Suprapubic skin (tissue), 4 donors: ENCODE measurements around the gene MIA2.

Experiments
- CTCF ChIP-seq, 2 donors: fragments of 200-600 bp in 1 of 2; fragments of 450-650 bp in 1 of 2; sonication (generic) in 1 of 2; IDR thresholded peaks; one replicate each; pipeline ENCODE4 v1.5.1; 2016 to 2019; ENCODE audit warnings: antibody characterized with exemption in 2 of 2, mild to moderate bottlenecking in 1 of 2, moderate library complexity in 1 of 2
- POLR2A ChIP-seq, 2 donors: fragments of 450-650 bp; IDR thresholded peaks; one replicate each; pipeline ENCODE4 v1.6.1; 2017; ENCODE audit warnings: antibody characterized with exemption in 2 of 2, mild to moderate bottlenecking in 2 of 2, moderate library complexity in 2 of 2
- POLR2AphosphoS5 ChIP-seq, 3 donors: sonication (generic); formaldehyde crosslinking; IDR thresholded peaks; one replicate each; pipeline ENCODE4 v1.6.1; 2017; ENCODE audit warnings: antibody characterized with exemption in 3 of 3

GRCh38 chr14:39343614-39344013 is 109.9 kb downstream of the MIA2 start:
- TF ChIP-seq CTCF (IDR thresholded peaks at IDR 0.05) = no peak
- no peak for TF ChIP-seq POLR2AphosphoS5 (IDR thresholded peaks at IDR 0.05)
- TF ChIP-seq POLR2A (IDR thresholded peaks at IDR 0.05) = no peak
